AG09319 (cell line): ENCODE data around the gene GAD1.

Experiments
- DNase-seq: peaks from one replicate; pipeline ENCODE4 v3.0.0-alpha.2; 2010; ENCODE audit warnings: low read depth; ENCODE audit errors: extremely low read depth
- CTCF ChIP-seq: IDR thresholded peaks from 2 replicates; pipeline ENCODE4 v1.5.1; 2011; ENCODE audit warnings: low read depth, mild to moderate bottlenecking, inconsistent platforms, low read length, moderate library complexity

GAD1 gene

GRCh38 chr2:170836027-170836426 is 19.3 kb downstream of the GAD1 start:
- no peak for DNase-seq
- no peak for TF ChIP-seq CTCF

- no peak for TF ChIP-seq CTCF
- no peak for DNase-seq
These were observed 24.1 kb downstream of the GAD1 start for GRCh38 chr2:170840717-170841210.

GRCh38 chr2:170842785-170843184 is 26.1 kb downstream of the GAD1 start:
- no peak for DNase-seq
- no peak for TF ChIP-seq CTCF

GRCh38 chr2:170843656-170844055 is 27.0 kb downstream of the GAD1 start:
- DNase-seq: no peak
- TF ChIP-seq CTCF: no peak

GRCh38 chr2:170845343-170845742 is 28.7 kb downstream of the GAD1 start:
- no peak for DNase-seq

GRCh38 chr2:170846314-170846713 is 29.6 kb downstream of the GAD1 start:
- TF ChIP-seq CTCF: no peak
- DNase-seq: no peak

More at GRCh38 chr2:170845343-170845742, 28.7 kb downstream of the GAD1 start:
- no peak for TF ChIP-seq CTCF

GRCh38 chr2:170847716-170848115 is 31.0 kb downstream of the GAD1 start:
- DNase-seq: no peak
- TF ChIP-seq CTCF: no peak
